Caco-2 (cell line): ENCODE data around the gene B3GNT9. TPM values are rescaled to one million over a fixed set of nuclear protein-coding genes. Genes with fewer than 3 reads are reported as not detected.

Experiments
- BruUV-seq: library from RNA; stranded (reverse); fragments of 400-500 nt; replicated peaks from 2 replicates; lab custom pipeline; 2021; lab: Mats Ljungman, UMichigan
- CTCF ChIA-PET: fragments of 300-600 bp; sonication (Branson Sonifier 250); formaldehyde crosslinking; loops from one replicate; lab custom pipeline; 2022; ENCODE audit warnings: antibody characterized with exemption; lab: Charles Lee
- POLR2A ChIA-PET: fragments of 300-600 bp; sonication (Branson Sonifier 250); formaldehyde crosslinking; loops from one replicate; lab custom pipeline; 2022; ENCODE audit warnings: antibody characterized with exemption; lab: Charles Lee
- DNase-seq, 2 experiments: peaks; one replicate each; pipeline versions ENCODE4 v3.0.0 to v3.0.0-alpha.2; 2020 to 2022
- H3K27me3 ChIP-seq: replicated peaks from 2 replicates; pipeline ENCODE4 v1.6.0; 2011; ENCODE audit warnings: low read length; ENCODE audit not compliant: control insufficient read depth, insufficient read depth
- H3K36me3 ChIP-seq: 2 replicates; pipeline ENCODE4 v1.5.1; 2011; ENCODE audit warnings: low read length; ENCODE audit not compliant: control insufficient read depth, insufficient read depth
- H3K4me1 ChIP-seq: fragments of 250-450 bp; sonication (Bioruptor Pico); 2 replicates; pipeline ENCODE4 v1.5.1; 2020; ENCODE audit warnings: mild to moderate bottlenecking
- H3K4me3 ChIP-seq: 2 replicates; pipeline ENCODE4 v1.5.1; 2011; ENCODE audit warnings: low read depth, mild to moderate bottlenecking, control low read depth, low read length
- H3K9me3 ChIP-seq: fragments of 250-450 bp; sonication (Bioruptor Pico); 2 replicates; pipeline ENCODE4 v1.5.1; 2020; ENCODE audit warnings: mild to moderate bottlenecking, moderate library complexity
- H3K27ac Mint-ChIP-seq: one replicate; pipeline ENCODE4 v1.8.0; 2022; ENCODE audit warnings: mixed read lengths; ENCODE audit not compliant: unreplicated experiment
- H3K27me3 Mint-ChIP-seq: one replicate; pipeline ENCODE4 v1.8.0; 2022; ENCODE audit warnings: mixed read lengths; ENCODE audit not compliant: insufficient read depth, unreplicated experiment
- H3K36me3 Mint-ChIP-seq: one replicate; pipeline ENCODE4 v1.8.0; 2022; ENCODE audit warnings: mild to moderate bottlenecking, mixed read lengths; ENCODE audit not compliant: insufficient read depth, unreplicated experiment
- H3K4me1 Mint-ChIP-seq: one replicate; pipeline ENCODE4 v1.8.0; 2022; ENCODE audit warnings: low read depth, mixed read lengths; ENCODE audit not compliant: unreplicated experiment
- H3K4me3 Mint-ChIP-seq: one replicate; pipeline ENCODE4 v1.8.0; 2022; ENCODE audit warnings: mild to moderate bottlenecking, moderate library complexity, mixed read lengths; ENCODE audit not compliant: unreplicated experiment
- H3K9me3 Mint-ChIP-seq: one replicate; pipeline ENCODE4 v1.8.0; 2022; ENCODE audit warnings: mixed read lengths; ENCODE audit not compliant: unreplicated experiment
- intact Hi-C: fragments of 100-400 bp; cut with micrococcal nuclease; formaldehyde crosslinking; loops from one replicate; pipeline ENCODE4 v1.10.0; 2022; ENCODE audit not compliant: unreplicated experiment
- total RNA-seq: library from RNA; stranded (reverse); gene quantifications from 2 replicates; pipeline ENCODE4 v1.2.3, GENCODE V29; 2022
- TF ChIP-seq, protein P1 (sequence below), 2 experiments: fragments of 200-600 bp in 1 of 2; IDR thresholded peaks; 1 replicate in 1 of 2; 2 replicates in 1 of 2; pipeline versions ENCODE4 v1.5.1 to v1.8.0; 2011 to 2022; ENCODE audit warnings: antibody characterized with exemption in 1 of 2, control low read depth in 1 of 2, inconsistent platforms in 1 of 2, low read depth in 1 of 2, low read length in 1 of 2, mild to moderate bottlenecking in 1 of 2, moderate library complexity in 1 of 2; ENCODE audit not compliant: insufficient read depth in 1 of 2, severe bottlenecking in 1 of 2, unreplicated experiment in 1 of 2

Gene B3GNT9
- total RNA-seq, 1 experiment from 2014 or later, result 11.6 TPM

- POLR2A ChIA-PET, result no interaction called here
- H3K27me3 ChIP-seq, result no peaks in the 10 kb centered on the region
- Mint-ChIP-seq H3K36me3 (peaks cover 14% of the 10 kb centered on the region), H3K27me3 (no peaks in the 10 kb centered on the region), H3K9me3 (no peaks in the 10 kb centered on the region), H3K4me3 (no peak overlapping the region), H3K27ac (no peak overlapping the region), H3K4me1 (peaks cover 17% of the 10 kb centered on the region)
- DNase-seq, result no peak
- TF ChIP-seq, protein P1, sequence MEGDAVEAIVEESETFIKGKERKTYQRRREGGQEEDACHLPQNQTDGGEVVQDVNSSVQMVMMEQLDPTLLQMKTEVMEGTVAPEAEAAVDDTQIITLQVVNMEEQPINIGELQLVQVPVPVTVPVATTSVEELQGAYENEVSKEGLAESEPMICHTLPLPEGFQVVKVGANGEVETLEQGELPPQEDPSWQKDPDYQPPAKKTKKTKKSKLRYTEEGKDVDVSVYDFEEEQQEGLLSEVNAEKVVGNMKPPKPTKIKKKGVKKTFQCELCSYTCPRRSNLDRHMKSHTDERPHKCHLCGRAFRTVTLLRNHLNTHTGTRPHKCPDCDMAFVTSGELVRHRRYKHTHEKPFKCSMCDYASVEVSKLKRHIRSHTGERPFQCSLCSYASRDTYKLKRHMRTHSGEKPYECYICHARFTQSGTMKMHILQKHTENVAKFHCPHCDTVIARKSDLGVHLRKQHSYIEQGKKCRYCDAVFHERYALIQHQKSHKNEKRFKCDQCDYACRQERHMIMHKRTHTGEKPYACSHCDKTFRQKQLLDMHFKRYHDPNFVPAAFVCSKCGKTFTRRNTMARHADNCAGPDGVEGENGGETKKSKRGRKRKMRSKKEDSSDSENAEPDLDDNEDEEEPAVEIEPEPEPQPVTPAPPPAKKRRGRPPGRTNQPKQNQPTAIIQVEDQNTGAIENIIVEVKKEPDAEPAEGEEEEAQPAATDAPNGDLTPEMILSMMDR (IDR thresholded peaks at IDR 0.05; ENCODE audit: insufficient read depth in 1 of 2, low read depth in 1 of 2, low read length in 1 of 2, severe bottlenecking in 1 of 2, unreplicated experiment in 1 of 2), result no peak
- BruUV-seq, result no TSS peak
- H3K9me3 ChIP-seq, result no peaks in the 10 kb centered on the region
- CTCF ChIA-PET, result no interaction called here
- intact Hi-C loops, result no loop called here
- H3K4me1 ChIP-seq, result peaks cover 24% of the 10 kb centered on the region
- no peak overlapping the region for H3K4me3 ChIP-seq
- H3K36me3 ChIP-seq, result no peaks in the 10 kb centered on the region
Measured at GRCh38 chr16:67166598-67167168, 15.9 kb upstream of the B3GNT9 start.

- no peaks in the 10 kb centered on the region for H3K9me3 ChIP-seq
Measured at GRCh38 chr16:67166110-67166547, 15.3 kb upstream of the B3GNT9 start.

GRCh38 chr16:67165121-67166078, 14.6 kb upstream of the B3GNT9 start:
- Histone ChIP-seq H3K9me3 (no peaks in the 10 kb centered on the region), H3K4me3 (no peak overlapping the region), H3K36me3 (no peaks in the 10 kb centered on the region), H3K27me3 (no peaks in the 10 kb centered on the region), H3K4me1 (peaks cover 14% of the 10 kb centered on the region)
- Mint-ChIP-seq H3K27me3 (no peaks in the 10 kb centered on the region), H3K36me3 (peaks cover 13% of the 10 kb centered on the region), H3K9me3 (no peaks in the 10 kb centered on the region), H3K4me1 (peaks cover 7% of the 10 kb centered on the region), H3K27ac (no peak overlapping the region), H3K4me3 (no peak overlapping the region)
- ChIA-PET POLR2A (no interaction called here), CTCF (interaction anchor here (0.6 kb wide), 2 partner anchors 81 to 222 kb away, joined by 3 to 8 read pairs; no protein-coding TSS in a partner anchor)
- intact Hi-C loops, result no loop called here
- TF ChIP-seq, protein P1 (IDR thresholded peaks at IDR 0.05; ENCODE audit: insufficient read depth in 1 of 2, low read depth in 1 of 2, low read length in 1 of 2, severe bottlenecking in 1 of 2, unreplicated experiment in 1 of 2), result no peak
- DNase-seq, result no peak
- BruUV-seq, result no TSS peak

More at GRCh38 chr16:67166110-67166547, 15.3 kb upstream of the B3GNT9 start:
- H3K4me3 Mint-ChIP-seq, result no peak overlapping the region
- intact Hi-C loops, result no loop called here
- CTCF ChIA-PET, result no interaction called here
- H3K4me1 ChIP-seq, result peaks cover 19% of the 10 kb centered on the region
- no peak overlapping the region for H3K4me3 ChIP-seq
- no peaks in the 10 kb centered on the region for H3K36me3 ChIP-seq
- no peaks in the 10 kb centered on the region for H3K9me3 Mint-ChIP-seq
- POLR2A ChIA-PET, result no interaction called here
- H3K4me1 Mint-ChIP-seq, result peaks cover 12% of the 10 kb centered on the region
- peaks cover 11% of the 10 kb centered on the region for H3K36me3 Mint-ChIP-seq
- TF ChIP-seq, protein P1 (IDR thresholded peaks at IDR 0.05; ENCODE audit: insufficient read depth in 1 of 2, low read depth in 1 of 2, low read length in 1 of 2, severe bottlenecking in 1 of 2, unreplicated experiment in 1 of 2), result no peak
- no peak overlapping the region for H3K27ac Mint-ChIP-seq
- no peaks in the 10 kb centered on the region for H3K27me3 Mint-ChIP-seq
- DNase-seq, result no peak
- BruUV-seq, result no TSS peak
- no peaks in the 10 kb centered on the region for H3K27me3 ChIP-seq
